ENCODE measurements around the gene WASL.

GRCh38 chr7:123741940-123742339 lies 6.9 kb downstream of the WASL start:
- TF ChIP-seq CTCF (conservative IDR thresholded peaks at IDR 0.05; ENCODE audit: low read depth, low read length) (no peak), EZH2phosphoT487 (IDR thresholded peaks at IDR 0.05; ENCODE audit: borderline replicate concordance, low read length) (no peak)
